ENCODE measurements around the gene CLEC4G. TPM values are rescaled to one million over a fixed set of nuclear protein-coding genes. Genes with fewer than 3 reads are reported as not detected.
"Not testable (repeated sequence)": the region's sequence is repeated elsewhere in the genome, so short reads cannot be mapped to it uniquely, and the experiment has no call there.

The CLEC4G gene
- total and polyA plus RNA-seq, 3 experiments from 2014 or later: not detected

DNA sequence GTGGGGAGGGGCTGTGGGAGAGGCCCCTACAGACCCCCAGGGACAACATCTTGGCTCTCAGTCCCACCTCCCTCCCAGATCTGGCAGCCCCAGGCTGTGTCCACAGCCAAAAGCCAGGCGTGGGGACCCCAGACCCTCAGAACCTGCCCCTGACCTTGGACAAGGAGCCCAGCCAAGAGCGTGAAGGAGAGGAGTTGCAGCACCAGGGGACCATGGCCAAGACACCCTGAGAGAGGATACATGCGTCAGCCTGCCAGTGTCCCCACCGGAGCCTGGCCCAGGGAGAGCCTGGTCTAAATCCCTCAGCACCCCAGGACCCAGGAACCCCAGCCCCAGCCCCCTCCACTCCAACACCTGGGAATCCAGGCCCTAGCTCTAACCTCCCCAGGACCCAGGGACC, 14.4 kb upstream of the CLEC4G start:
- H3K4me1 ChIP-seq (ENCODE audit: insufficient read depth, low read length); H3K4me3 Mint-ChIP-seq; H3K36me3 ChIP-seq (ENCODE audit: insufficient read depth, low read length); H3K9me3 Mint-ChIP-seq; H3K27ac Mint-ChIP-seq; DNase-seq; POLR2A ChIA-PET; H3K36me3 Mint-ChIP-seq; H3K27me3 ChIP-seq (ENCODE audit: insufficient read depth, low read length, poor library complexity, severe bottlenecking); CTCF ChIA-PET; H3K4me3 ChIP-seq (ENCODE audit: low read length); H3K9me3 ChIP-seq (ENCODE audit: low read length); H3K27ac ChIP-seq (ENCODE audit: low read depth, low read length): not testable (repeated sequence)
- Mint-ChIP-seq H3K4me1 (peaks cover 4 to 13% (median 11%) of the 10 kb centered on the region in 3 donors), H3K27me3 (peaks cover 16 to 33% of the 10 kb centered on the region in 2 donors)

DNA sequence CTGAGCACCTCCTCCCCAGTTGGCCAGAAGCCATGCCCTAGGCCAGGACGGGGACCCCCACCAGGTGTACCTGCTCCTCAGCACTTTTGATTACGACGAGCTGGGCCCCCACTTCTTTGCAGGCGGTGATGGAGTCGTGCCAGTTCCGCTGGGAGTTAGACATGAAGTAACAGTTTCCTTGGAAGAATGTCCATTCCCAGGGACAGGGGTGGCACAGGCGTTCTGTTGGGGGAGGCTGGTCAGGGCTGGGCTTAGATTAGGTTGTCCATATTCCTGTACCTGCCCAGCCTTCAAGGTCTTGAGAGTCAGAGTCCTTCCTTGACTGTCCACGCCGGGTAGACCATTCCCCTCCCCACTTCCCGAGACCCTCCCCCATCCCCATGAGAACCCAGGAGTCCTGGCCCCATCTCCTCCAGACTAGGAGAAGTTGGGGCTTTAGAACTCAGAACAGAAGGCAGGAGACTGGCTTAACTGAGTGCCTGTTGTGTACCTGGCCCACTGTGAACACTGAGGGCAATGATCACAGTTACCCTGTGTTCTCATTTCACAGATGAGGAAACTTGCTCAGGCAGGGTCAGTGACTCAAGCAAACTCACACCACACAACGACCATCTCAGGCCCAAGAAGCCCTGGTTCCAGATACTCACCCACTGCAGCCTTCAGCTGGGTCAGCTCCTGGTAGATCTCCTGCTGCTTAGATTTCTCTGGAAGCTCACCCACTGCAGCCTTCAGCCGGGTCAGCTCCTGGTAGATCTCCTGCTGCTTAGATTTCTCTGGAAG, 13.2 kb upstream of the CLEC4G start:
- Histone ChIP-seq H3K27me3 (ENCODE audit: insufficient read depth, low read length, poor library complexity, severe bottlenecking) (peaks cover 3% of the 10 kb centered on the region), H3K27ac (ENCODE audit: low read depth, low read length) (no peak overlapping the region), H3K4me1 (ENCODE audit: insufficient read depth, low read length) (no peaks in the 10 kb centered on the region), H3K4me3 (ENCODE audit: low read length) (no peak overlapping the region), H3K36me3 (ENCODE audit: insufficient read depth, low read length) (no peaks in the 10 kb centered on the region), H3K9me3 (ENCODE audit: low read length) (no peaks in the 10 kb centered on the region)
- ChIA-PET POLR2A (interaction anchor here (0.7 kb wide), 1 partner anchor 25 kb away, joined by 3 read pairs; no protein-coding TSS in a partner anchor), CTCF (interaction anchor here (1.5 kb wide), 1 partner anchor 64 kb away, joined by 3 read pairs; the partner anchor contains the start of gene TRAPPC5)
- H3K9me3 Mint-ChIP-seq: peaks cover 0 to 3% (median 0%) of the 10 kb centered on the region in 5 donors
- no peak overlapping the region for H3K4me3 Mint-ChIP-seq
- no peak for DNase-seq
- H3K27ac Mint-ChIP-seq: peak overlapping the region in 1 of 8 donors; percentile 34
- H3K36me3 Mint-ChIP-seq: peaks cover 0 to 4% (median 0%) of the 10 kb centered on the region in 3 donors
- peaks cover 0 to under 1% (median 0%) of the 10 kb centered on the region in 3 donors for H3K4me1 Mint-ChIP-seq
- H3K27me3 Mint-ChIP-seq: peaks cover 14 to 34% of the 10 kb centered on the region in 2 donors

DNA sequence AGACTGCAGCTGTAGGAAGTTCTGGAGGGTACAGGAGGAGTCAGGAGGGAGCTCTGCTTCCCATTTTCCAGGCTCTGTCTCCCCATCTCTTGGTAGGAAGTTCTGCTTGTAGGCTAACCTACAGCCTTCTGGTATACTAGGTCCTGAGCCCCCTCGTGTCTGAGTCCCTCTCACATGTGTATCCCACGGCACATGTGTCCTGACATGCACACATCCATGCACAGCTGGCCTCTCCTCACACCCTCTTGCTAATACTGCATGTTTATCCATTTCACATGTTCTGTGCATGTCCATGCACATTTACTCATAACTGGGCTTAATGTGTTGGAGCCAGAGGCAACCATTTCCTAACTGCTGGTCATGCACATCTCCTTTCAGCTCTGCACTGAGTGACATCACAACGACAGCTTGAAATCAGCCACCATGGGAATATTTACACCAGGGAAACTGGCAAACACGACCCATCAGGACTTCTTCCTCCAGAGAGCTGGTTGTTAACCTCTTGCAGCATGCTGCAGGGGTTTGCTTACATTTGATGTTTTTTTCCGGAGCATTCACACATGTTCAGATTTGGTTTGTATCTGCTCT, 12.4 kb upstream of the CLEC4G start:
- H3K4me1 ChIP-seq (ENCODE audit: insufficient read depth, low read length): no peaks in the 10 kb centered on the region
- H3K4me1 Mint-ChIP-seq: no peaks in the 10 kb centered on the region
- H3K27me3 Mint-ChIP-seq: peaks cover 14 to 34% of the 10 kb centered on the region in 2 donors
- H3K9me3 ChIP-seq (ENCODE audit: low read length): no peaks in the 10 kb centered on the region
- peaks cover 3% of the 10 kb centered on the region for H3K27me3 ChIP-seq (ENCODE audit: insufficient read depth, low read length, poor library complexity, severe bottlenecking)
- peaks cover 0 to 3% (median 0%) of the 10 kb centered on the region in 5 donors for H3K9me3 Mint-ChIP-seq
- no peak overlapping the region for H3K27ac Mint-ChIP-seq
- H3K27ac ChIP-seq (ENCODE audit: low read depth, low read length): no peak overlapping the region
- H3K4me3 ChIP-seq (ENCODE audit: low read length): no peak overlapping the region
- no peaks in the 10 kb centered on the region for H3K36me3 ChIP-seq (ENCODE audit: insufficient read depth, low read length)
- POLR2A ChIA-PET: no interaction called here
- peaks cover 0 to 4% (median 0%) of the 10 kb centered on the region in 3 donors for H3K36me3 Mint-ChIP-seq
- CTCF ChIA-PET: interaction anchor here (1.5 kb wide), 1 partner anchor 64 kb away, joined by 3 read pairs; the partner anchor contains the start of gene TRAPPC5
- H3K4me3 Mint-ChIP-seq: no peak overlapping the region
- DNase-seq: no peak

DNA sequence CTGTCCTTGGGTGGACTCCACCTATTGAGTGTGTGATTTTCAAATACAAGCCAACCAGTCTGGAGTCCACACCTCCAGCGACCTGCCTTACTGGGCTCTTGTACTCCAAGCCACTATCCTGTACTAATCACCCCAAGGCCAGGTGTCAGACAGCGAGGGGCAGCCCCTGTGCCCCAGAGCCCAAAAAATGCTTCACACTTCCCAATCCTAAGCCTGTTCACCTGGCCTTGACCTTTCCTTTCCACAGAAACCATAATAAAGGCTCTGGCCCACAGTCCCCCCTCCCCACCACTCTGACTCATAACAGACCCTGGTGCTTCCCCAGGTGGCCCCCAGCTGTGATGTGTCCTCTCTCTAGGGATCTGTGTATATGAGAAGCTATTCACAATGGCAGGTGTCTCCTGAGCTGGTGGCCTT, 11.5 kb upstream of the CLEC4G start:
- Histone ChIP-seq H3K27me3 (ENCODE audit: insufficient read depth, low read length, poor library complexity, severe bottlenecking) (peaks cover 3% of the 10 kb centered on the region), H3K4me1 (ENCODE audit: insufficient read depth, low read length) (no peaks in the 10 kb centered on the region), H3K9me3 (ENCODE audit: low read length) (no peaks in the 10 kb centered on the region), H3K36me3 (ENCODE audit: insufficient read depth, low read length) (no peaks in the 10 kb centered on the region), H3K27ac (ENCODE audit: low read depth, low read length) (no peak overlapping the region), H3K4me3 (ENCODE audit: low read length) (no peak overlapping the region)
- H3K9me3 Mint-ChIP-seq: peaks cover 0 to 3% (median 0%) of the 10 kb centered on the region in 5 donors
- ChIA-PET CTCF (no interaction called here), POLR2A (no interaction called here)
- H3K4me1 Mint-ChIP-seq: no peaks in the 10 kb centered on the region
- no peak for DNase-seq
- H3K4me3 Mint-ChIP-seq: no peak overlapping the region
- peaks cover 0 to 4% (median 0%) of the 10 kb centered on the region in 3 donors for H3K36me3 Mint-ChIP-seq
- H3K27me3 Mint-ChIP-seq: peaks cover 11 to 38% of the 10 kb centered on the region in 2 donors
- peak overlapping the region in 1 of 8 donors; percentile 5 for H3K27ac Mint-ChIP-seq

DNA sequence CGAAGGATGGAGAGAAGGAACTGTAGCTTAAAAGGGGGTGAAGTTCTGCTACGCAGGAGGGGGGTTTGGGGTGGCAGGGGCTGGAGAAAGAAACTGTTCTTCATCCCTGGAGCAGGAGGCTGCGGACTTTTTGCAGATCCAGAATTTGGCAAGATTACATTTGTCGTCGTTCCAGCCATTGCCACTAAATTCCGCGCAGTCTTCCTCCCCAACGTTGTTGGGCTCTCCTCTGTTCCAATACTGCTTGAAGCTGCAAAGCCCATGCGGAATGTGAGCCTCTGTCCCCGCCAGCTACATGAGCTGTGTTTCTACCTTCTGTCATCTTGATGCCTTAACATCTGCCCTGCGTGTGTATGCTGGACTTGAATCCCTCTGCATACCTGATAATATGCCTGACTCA, 11.1 kb upstream of the CLEC4G start:
- Mint-ChIP-seq H3K27me3 (peaks cover 12 to 35% of the 10 kb centered on the region in 2 donors), H3K4me1 (no peaks in the 10 kb centered on the region), H3K9me3 (peaks cover 0 to 1% (median 0%) of the 10 kb centered on the region in 5 donors), H3K4me3 (no peak overlapping the region), H3K27ac (no peak overlapping the region), H3K36me3 (peaks cover 0 to 2% (median 0%) of the 10 kb centered on the region in 3 donors)
- H3K4me1 ChIP-seq (ENCODE audit: insufficient read depth, low read length): no peaks in the 10 kb centered on the region
- H3K27ac ChIP-seq (ENCODE audit: low read depth, low read length): no peak overlapping the region
- DNase-seq: no peak
- POLR2A ChIA-PET: no interaction called here
- H3K36me3 ChIP-seq (ENCODE audit: insufficient read depth, low read length): no peaks in the 10 kb centered on the region
- H3K4me3 ChIP-seq (ENCODE audit: low read length): no peak overlapping the region
- H3K27me3 ChIP-seq (ENCODE audit: insufficient read depth, low read length, poor library complexity, severe bottlenecking): peaks cover 1% of the 10 kb centered on the region
- CTCF ChIA-PET: no interaction called here
- H3K9me3 ChIP-seq (ENCODE audit: low read length): no peaks in the 10 kb centered on the region

DNA sequence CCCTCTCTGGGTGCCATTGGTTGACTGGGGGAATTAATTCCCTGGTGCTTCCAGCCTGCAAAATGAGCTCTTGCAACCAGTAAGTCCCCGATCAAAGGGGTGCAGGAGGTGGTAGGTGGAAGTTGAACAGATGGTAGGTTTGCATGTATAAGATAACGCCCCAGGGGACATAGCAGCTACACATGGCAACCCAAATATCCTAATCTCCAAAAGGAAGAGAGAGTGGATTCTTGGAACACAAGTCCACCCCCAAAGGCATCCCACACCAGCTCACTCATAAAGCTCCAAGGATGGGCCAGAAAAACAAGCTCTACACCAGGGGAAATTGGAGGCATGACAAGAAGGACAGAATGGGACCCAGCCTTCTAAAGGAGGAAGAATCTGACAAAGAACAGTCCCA, 10.7 kb upstream of the CLEC4G start:
- POLR2A ChIA-PET: no interaction called here
- Histone ChIP-seq H3K27ac (ENCODE audit: low read depth, low read length) (no peak overlapping the region), H3K36me3 (ENCODE audit: insufficient read depth, low read length) (no peaks in the 10 kb centered on the region), H3K4me1 (ENCODE audit: insufficient read depth, low read length) (no peaks in the 10 kb centered on the region), H3K27me3 (ENCODE audit: insufficient read depth, low read length, poor library complexity, severe bottlenecking) (no peaks in the 10 kb centered on the region), H3K9me3 (ENCODE audit: low read length) (no peaks in the 10 kb centered on the region), H3K4me3 (ENCODE audit: low read length) (no peak overlapping the region)
- H3K4me3 Mint-ChIP-seq: no peak overlapping the region
- no peak for DNase-seq
- H3K27me3 Mint-ChIP-seq: peaks cover 13 to 33% of the 10 kb centered on the region in 2 donors
- no peaks in the 10 kb centered on the region for H3K4me1 Mint-ChIP-seq
- CTCF ChIA-PET: no interaction called here
- no peaks in the 10 kb centered on the region for H3K36me3 Mint-ChIP-seq
- H3K27ac Mint-ChIP-seq: peak overlapping the region in 1 of 8 donors; percentile 19
- no peaks in the 10 kb centered on the region for H3K9me3 Mint-ChIP-seq

DNA sequence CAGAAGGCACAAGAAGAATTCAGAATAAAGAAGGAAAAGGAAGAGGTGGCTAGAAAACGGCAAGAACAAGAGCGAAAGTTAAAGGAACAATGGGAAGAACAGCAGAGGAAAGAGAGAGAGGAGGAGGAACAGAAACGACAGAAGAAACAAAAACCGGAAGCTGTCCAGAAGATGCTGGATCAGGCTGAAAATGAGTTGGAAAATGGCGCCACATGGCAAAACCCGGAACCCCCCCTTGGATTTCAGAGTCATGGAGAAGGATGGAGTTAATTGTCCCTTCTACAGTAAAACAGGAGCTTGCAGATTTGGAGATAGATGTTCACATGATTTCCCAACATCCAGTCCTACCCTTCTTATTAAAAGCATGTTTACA, 8.8 kb upstream of the CLEC4G start:
- Mint-ChIP-seq H3K4me3 (no peak overlapping the region), H3K4me1 (no peaks in the 10 kb centered on the region), H3K36me3 (no peaks in the 10 kb centered on the region), H3K27me3 (peaks cover 16 to 26% of the 10 kb centered on the region in 2 donors), H3K9me3 (no peaks in the 10 kb centered on the region), H3K27ac (peak overlapping the region in 1 of 8 donors; percentile 68)
- Histone ChIP-seq H3K4me1 (ENCODE audit: insufficient read depth, low read length) (no peaks in the 10 kb centered on the region), H3K27me3 (ENCODE audit: insufficient read depth, low read length, poor library complexity, severe bottlenecking) (no peaks in the 10 kb centered on the region), H3K4me3 (ENCODE audit: low read length) (no peak overlapping the region), H3K9me3 (ENCODE audit: low read length) (no peaks in the 10 kb centered on the region), H3K36me3 (ENCODE audit: insufficient read depth, low read length) (no peaks in the 10 kb centered on the region), H3K27ac (ENCODE audit: low read depth, low read length) (no peak overlapping the region)
- DNase-seq: no peak
- ChIA-PET POLR2A (interaction anchor here (0.6 kb wide), 1 partner anchor 19 kb away, joined by 6 read pairs; no protein-coding TSS in a partner anchor), CTCF (interaction anchor here (0.9 kb wide), 1 partner anchor 60 kb away, joined by 3 read pairs; the partner anchor contains the start of gene TRAPPC5)
